Activated CD4-positive, alpha-beta memory T cell treated with anti-CD3 and anti-CD28 coated beads, Interleukin-2, amount 10 ng/mL, durations not matched to agents 7 days and 5 days (primary cell): ENCODE results near the gene SYT9. TPM values are rescaled to one million over a fixed set of nuclear protein-coding genes. Genes with fewer than 3 reads are reported as not detected.

Source experiments
- CTCF ChIA-PET: fragments of 350-600 bp; sonication (Branson Sonifier 250); formaldehyde crosslinking; loops from one replicate; lab custom pipeline; 2021; ENCODE audit warnings: antibody characterized with exemption, inconsistent platforms; lab: Charles Lee
- POLR2A ChIA-PET: fragments of 350-600 bp; sonication (Branson Sonifier 250); formaldehyde crosslinking; loops from one replicate; lab custom pipeline; 2021; ENCODE audit warnings: antibody characterized with exemption; lab: Charles Lee
- DNase-seq: peaks from one replicate; pipeline ENCODE4 v3.0.0-alpha.2; 2020
- H3K27ac Mint-ChIP-seq: one replicate; pipeline ENCODE4 v1.8.0; 2021; ENCODE audit warnings: mild to moderate bottlenecking, mixed read lengths
- H3K27me3 Mint-ChIP-seq: one replicate; pipeline ENCODE4 v1.8.0; 2021; ENCODE audit warnings: mixed read lengths
- H3K36me3 Mint-ChIP-seq: one replicate; pipeline ENCODE4 v1.8.0; 2021; ENCODE audit warnings: low read depth, mixed read lengths
- H3K4me1 Mint-ChIP-seq: one replicate; pipeline ENCODE4 v1.8.0; 2021; ENCODE audit warnings: mixed read lengths
- H3K4me3 Mint-ChIP-seq: one replicate; pipeline ENCODE4 v1.8.0; 2021; ENCODE audit warnings: mild to moderate bottlenecking, mixed read lengths
- H3K9me3 Mint-ChIP-seq: one replicate; pipeline ENCODE4 v1.8.0; 2021; ENCODE audit warnings: mixed read lengths
- total RNA-seq, 2 experiments: library from RNA; stranded (reverse); gene quantifications; one replicate each; pipeline ENCODE4 v1.2.3, GENCODE V29; 2021

Gene SYT9
- total RNA-seq, 2 experiments from 2014 or later: not detected

DNA sequence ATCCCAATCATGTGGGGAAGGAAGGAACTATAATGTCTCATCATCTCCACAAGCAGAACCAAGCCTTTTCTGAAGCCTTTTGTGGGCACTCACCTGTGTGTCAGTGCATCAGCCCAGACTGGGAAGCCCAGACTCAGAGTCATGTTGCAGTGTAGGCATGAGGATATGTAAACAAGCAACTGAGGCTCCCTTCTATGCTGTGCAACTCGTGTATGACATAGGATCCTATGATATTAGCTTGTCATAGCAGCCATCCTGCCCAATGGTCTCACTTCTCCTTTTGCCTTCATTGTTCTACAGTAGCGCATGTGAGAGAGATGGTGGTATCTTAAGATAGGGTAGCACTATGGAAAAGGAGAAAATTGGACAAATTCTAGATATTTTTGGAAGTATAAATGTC, 130.2 kb downstream of the SYT9 start:
- DNase-seq: no peak
- POLR2A ChIA-PET: no interaction called here
- Mint-ChIP-seq H3K27ac (no peak overlapping the region), H3K4me1 (no peaks in the 10 kb centered on the region), H3K36me3 (no peaks in the 10 kb centered on the region), H3K9me3 (no peaks in the 10 kb centered on the region), H3K27me3 (peaks cover 5% of the 10 kb centered on the region), H3K4me3 (no peak overlapping the region)
- CTCF ChIA-PET: no interaction called here

DNA sequence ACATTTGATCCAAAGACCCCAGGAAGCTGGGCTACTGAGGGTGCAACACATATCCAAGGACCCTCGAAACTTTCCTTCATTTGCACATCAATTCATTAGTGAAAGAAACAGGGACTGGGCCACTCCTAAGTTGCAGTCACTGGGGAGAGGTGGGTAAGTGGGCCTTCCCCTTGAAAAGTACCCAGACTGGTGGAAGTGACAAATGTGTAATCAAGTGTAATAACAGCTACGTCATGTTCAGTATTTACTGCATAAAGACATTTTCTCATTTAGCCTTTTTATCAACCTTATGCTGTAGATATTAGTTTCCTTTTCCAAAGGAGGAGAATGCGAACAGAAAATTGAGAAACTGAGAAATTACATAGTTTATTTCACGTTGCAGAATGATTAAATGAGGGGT, 131.7 kb downstream of the SYT9 start:
- Mint-ChIP-seq H3K27me3 (peaks cover 5% of the 10 kb centered on the region), H3K4me1 (no peaks in the 10 kb centered on the region), H3K9me3 (no peaks in the 10 kb centered on the region), H3K4me3 (no peak overlapping the region), H3K27ac (no peak overlapping the region), H3K36me3 (no peaks in the 10 kb centered on the region)
- DNase-seq: no peak
- ChIA-PET POLR2A (no interaction called here), CTCF (no interaction called here)

GRCh38 chr11:7384691-7385090, 133.0 kb downstream of the SYT9 start:
- Mint-ChIP-seq H3K27ac (no peak overlapping the region), H3K27me3 (peaks cover 3% of the 10 kb centered on the region), H3K9me3 (no peaks in the 10 kb centered on the region), H3K4me1 (no peaks in the 10 kb centered on the region), H3K4me3 (no peak overlapping the region), H3K36me3 (no peaks in the 10 kb centered on the region)
- POLR2A ChIA-PET: no interaction called here
- no peak for DNase-seq
- CTCF ChIA-PET: no interaction called here

DNA sequence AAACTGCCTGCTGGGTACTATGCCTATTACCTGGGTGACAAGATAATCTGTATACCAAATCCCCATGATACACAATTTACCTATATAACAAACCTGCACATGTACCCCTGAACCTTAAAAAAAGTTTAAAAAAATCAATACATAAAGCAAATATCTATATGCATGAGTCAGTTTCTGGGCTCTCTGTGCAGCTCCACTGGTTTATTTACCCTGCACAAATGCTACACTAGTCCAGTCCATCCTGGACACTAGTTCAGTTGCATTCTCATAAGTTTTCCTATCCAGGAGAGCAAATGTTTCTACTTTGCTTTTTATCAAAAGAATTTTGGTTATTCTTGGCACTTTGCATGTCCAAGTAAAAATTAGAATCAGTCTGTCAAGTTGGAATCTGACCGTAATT, 133.8 kb downstream of the SYT9 start:
- DNase-seq: no peak
- ChIA-PET CTCF (no interaction called here), POLR2A (no interaction called here)
- Mint-ChIP-seq H3K4me3 (no peak overlapping the region), H3K36me3 (no peaks in the 10 kb centered on the region), H3K27me3 (no peaks in the 10 kb centered on the region), H3K4me1 (no peaks in the 10 kb centered on the region), H3K9me3 (no peaks in the 10 kb centered on the region), H3K27ac (no peak overlapping the region)

- no peaks in the 10 kb centered on the region for H3K36me3 Mint-ChIP-seq
- POLR2A ChIA-PET: no interaction called here
- no peak overlapping the region for H3K27ac Mint-ChIP-seq
- H3K9me3 Mint-ChIP-seq: no peaks in the 10 kb centered on the region
- H3K4me3 Mint-ChIP-seq: no peak overlapping the region
- H3K27me3 Mint-ChIP-seq: peaks cover 15% of the 10 kb centered on the region
- DNase-seq: no peak
- peaks cover 3% of the 10 kb centered on the region for H3K4me1 Mint-ChIP-seq
- CTCF ChIA-PET: no interaction called here
These were observed 162.5 kb downstream of the SYT9 start for GRCh38 chr11:7413961-7414915.

- no peak for DNase-seq
- Mint-ChIP-seq H3K9me3 (no peaks in the 10 kb centered on the region), H3K27ac (no peak overlapping the region), H3K4me1 (peaks cover 3% of the 10 kb centered on the region), H3K4me3 (no peak overlapping the region), H3K27me3 (peaks cover 9% of the 10 kb centered on the region), H3K36me3 (no peaks in the 10 kb centered on the region)
- ChIA-PET CTCF (no interaction called here), POLR2A (no interaction called here)
These were observed 163.5 kb downstream of the SYT9 start for GRCh38 chr11:7414973-7415817.

DNA sequence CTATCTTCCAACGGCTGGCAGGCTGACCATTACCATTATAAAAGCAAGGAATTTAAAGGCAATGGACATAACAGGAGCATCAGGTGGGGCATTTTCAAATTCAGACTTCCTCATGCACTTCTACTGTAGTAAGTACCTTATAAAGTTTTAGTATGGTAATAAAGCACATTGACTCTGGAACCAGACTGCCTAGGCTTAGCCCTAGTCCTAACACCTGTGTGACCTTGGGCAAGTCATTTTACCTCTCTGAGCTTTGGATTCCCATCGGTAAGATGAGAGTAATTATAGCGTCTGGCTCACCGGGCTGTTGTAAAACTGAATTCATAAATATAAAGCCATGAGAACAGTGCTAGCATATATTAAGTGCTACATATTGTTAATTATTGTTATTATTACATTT, 164.4 kb downstream of the SYT9 start:
- ChIA-PET CTCF (no interaction called here), POLR2A (no interaction called here)
- Mint-ChIP-seq H3K9me3 (no peaks in the 10 kb centered on the region), H3K27ac (no peak overlapping the region), H3K36me3 (no peaks in the 10 kb centered on the region), H3K4me1 (peaks cover 3% of the 10 kb centered on the region), H3K27me3 (peaks cover 6% of the 10 kb centered on the region), H3K4me3 (no peak overlapping the region)
- DNase-seq: no peak

DNA sequence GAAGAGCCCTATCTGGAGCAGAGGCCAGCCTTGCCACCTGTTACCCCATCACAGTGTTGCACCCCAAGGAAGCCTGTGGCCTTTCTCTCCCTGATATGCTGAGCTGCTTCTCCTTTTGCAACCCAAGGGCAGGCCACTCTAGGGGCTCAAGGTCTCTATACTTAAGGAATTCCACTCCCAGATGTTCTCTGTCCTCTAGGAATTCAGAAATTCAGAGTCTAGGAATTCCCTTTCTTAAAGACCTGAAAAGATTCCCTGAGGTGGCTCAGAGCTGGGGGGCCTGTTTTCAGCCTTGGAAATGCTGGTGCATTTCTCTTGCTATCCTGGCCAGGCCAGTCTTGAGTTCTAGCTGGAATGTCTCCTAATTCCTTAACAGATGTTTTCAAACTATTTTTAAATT, 165.6 kb downstream of the SYT9 start:
- Mint-ChIP-seq H3K36me3 (no peaks in the 10 kb centered on the region), H3K27me3 (peaks cover 4% of the 10 kb centered on the region), H3K27ac (no peak overlapping the region), H3K4me3 (no peak overlapping the region), H3K4me1 (peaks cover 5% of the 10 kb centered on the region), H3K9me3 (no peaks in the 10 kb centered on the region)
- ChIA-PET POLR2A (no interaction called here), CTCF (no interaction called here)
- DNase-seq: no peak

- no peak for DNase-seq
- ChIA-PET CTCF (no interaction called here), POLR2A (no interaction called here)
- H3K4me3 Mint-ChIP-seq: no peak overlapping the region
- H3K36me3 Mint-ChIP-seq: no peaks in the 10 kb centered on the region
- peaks cover 4% of the 10 kb centered on the region for H3K27me3 Mint-ChIP-seq
- peaks cover 12% of the 10 kb centered on the region for H3K4me1 Mint-ChIP-seq
- no peak overlapping the region for H3K27ac Mint-ChIP-seq
- no peaks in the 10 kb centered on the region for H3K9me3 Mint-ChIP-seq
These were observed 166.4 kb downstream of the SYT9 start for GRCh38 chr11:7418061-7418460.

GRCh38 chr11:7418906-7419305, 167.2 kb downstream of the SYT9 start:
- Mint-ChIP-seq H3K4me1 (peaks cover 16% of the 10 kb centered on the region), H3K9me3 (no peaks in the 10 kb centered on the region), H3K27ac (no peak overlapping the region), H3K27me3 (peaks cover 4% of the 10 kb centered on the region), H3K36me3 (no peaks in the 10 kb centered on the region), H3K4me3 (no peak overlapping the region)
- ChIA-PET CTCF (no interaction called here), POLR2A (no interaction called here)
- DNase-seq: no peak

DNA sequence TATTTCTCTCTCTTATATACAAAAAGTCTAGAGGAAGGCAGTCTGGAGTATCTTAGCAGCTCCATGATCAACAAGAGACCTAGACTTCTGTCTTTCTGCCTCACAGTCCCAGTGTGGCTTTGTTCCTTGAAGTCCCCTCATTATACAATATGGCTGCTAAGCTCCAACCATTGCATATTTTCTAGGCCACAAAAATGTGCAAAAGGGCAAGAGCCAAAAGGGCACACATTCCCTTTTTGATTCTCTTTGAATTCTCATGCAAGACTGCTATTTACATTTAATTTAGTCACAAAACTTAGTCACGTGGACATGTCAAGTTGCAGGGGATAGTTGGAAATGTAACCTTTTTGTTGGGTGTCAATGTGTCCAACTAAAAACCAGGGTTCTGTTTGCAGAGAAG, 169.4 kb downstream of the SYT9 start:
- Mint-ChIP-seq H3K36me3 (no peaks in the 10 kb centered on the region), H3K27ac (no peak overlapping the region), H3K9me3 (no peaks in the 10 kb centered on the region), H3K4me1 (peaks cover 16% of the 10 kb centered on the region), H3K27me3 (no peaks in the 10 kb centered on the region), H3K4me3 (no peak overlapping the region)
- CTCF ChIA-PET: interaction anchor here (1.3 to 1.6 kb wide), 2 partner anchors 15 to 21 kb away, joined by 3 to 5 read pairs; no protein-coding TSS in a partner anchor
- POLR2A ChIA-PET: no interaction called here
- no peak for DNase-seq

DNA sequence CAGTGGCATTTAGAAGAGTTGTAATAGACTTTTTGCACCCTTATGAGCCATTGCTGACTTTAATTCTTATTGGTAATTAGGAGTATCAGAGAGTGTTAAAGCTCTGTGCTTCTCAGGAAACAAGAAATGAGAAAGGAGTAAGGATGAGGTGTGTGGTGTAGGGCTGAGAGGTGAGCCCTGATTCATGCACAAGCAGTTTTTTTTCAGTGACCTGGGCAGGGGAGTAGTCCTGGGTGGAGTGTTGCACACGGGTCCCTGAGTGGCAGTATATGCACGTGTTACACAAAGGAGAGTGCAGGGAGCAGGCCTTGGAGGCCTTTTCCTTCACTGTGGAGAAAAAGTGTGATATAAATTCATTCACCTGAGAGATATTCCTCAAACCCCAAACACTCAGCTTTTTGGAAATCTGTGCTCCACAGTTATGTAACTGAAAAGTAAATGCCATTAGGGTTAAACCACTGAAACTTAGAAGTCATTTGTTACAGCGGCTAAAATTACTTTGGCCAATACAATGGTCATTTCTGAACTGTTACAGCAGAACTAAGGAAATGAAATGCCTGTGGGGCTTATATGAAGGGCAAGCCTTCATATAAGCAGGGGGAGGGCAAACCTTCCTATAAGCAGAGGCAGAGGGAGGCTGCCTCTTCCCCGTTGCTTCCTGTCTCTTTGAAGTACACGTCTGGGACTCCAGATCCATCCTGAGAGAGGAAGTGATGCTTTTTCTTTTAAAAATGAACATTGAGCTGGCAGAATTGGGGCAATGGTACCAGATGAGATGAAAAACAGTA, 171.0 kb downstream of the SYT9 start:
- no peaks in the 10 kb centered on the region for H3K9me3 Mint-ChIP-seq
- no peak overlapping the region for H3K4me3 Mint-ChIP-seq
- no peaks in the 10 kb centered on the region for H3K36me3 Mint-ChIP-seq
- H3K27me3 Mint-ChIP-seq: no peaks in the 10 kb centered on the region
- ChIA-PET POLR2A (interaction anchor here (0.6 kb wide), 1 partner anchor 498 kb away, joined by 3 read pairs; no protein-coding TSS in a partner anchor), CTCF (interaction anchor here (0.7 kb wide), 1 partner anchor 148 kb away, joined by 3 read pairs; no protein-coding TSS in a partner anchor)
- no peak overlapping the region for H3K27ac Mint-ChIP-seq
- DNase-seq: no peak
- peaks cover 16% of the 10 kb centered on the region for H3K4me1 Mint-ChIP-seq

- Mint-ChIP-seq H3K4me3 (no peak overlapping the region), H3K27me3 (peaks cover 4% of the 10 kb centered on the region), H3K4me1 (peaks cover 16% of the 10 kb centered on the region), H3K9me3 (no peaks in the 10 kb centered on the region), H3K36me3 (no peaks in the 10 kb centered on the region), H3K27ac (no peak overlapping the region)
- ChIA-PET CTCF (no interaction called here), POLR2A (no interaction called here)
- DNase-seq: no peak
These were observed 172.2 kb downstream of the SYT9 start for GRCh38 chr11:7423946-7424345.
